T-cell (primary cell): ENCODE data around the gene FRMD7. TPM values are rescaled to one million over a fixed set of nuclear protein-coding genes. Genes with fewer than 3 reads are reported as not detected.
"Not testable (repeated sequence)": the region's sequence is repeated elsewhere in the genome, so short reads cannot be mapped to it uniquely, and the experiment has no call there.

ENCODE experiments used
- ATAC-seq, 4 experiments: fragments of 200-7000 bp in 3 of 4; fragments of 150-1000 bp in 1 of 4; cut with Tn5 transposase; replicated peaks in 1 of 4; 1 replicate in 3 of 4; 2 replicates in 1 of 4; pipeline ENCODE4 v1.10.0; 2021; ENCODE audit warnings: moderate library complexity in 3 of 4, mild to moderate bottlenecking in 2 of 4, moderate number of reproducible peaks in 1 of 4
- CTCF ChIA-PET, 2 donors: fragments of 300-600 bp; sonication (Branson Sonifier 250); formaldehyde crosslinking; loops; one replicate each; lab custom pipeline; 2022; ENCODE audit warnings: antibody characterized with exemption in 2 of 2; lab: Charles Lee
- POLR2A ChIA-PET, 2 donors: fragments of 300-600 bp; sonication (Branson Sonifier 250); formaldehyde crosslinking; loops; one replicate each; lab custom pipeline; 2022; ENCODE audit warnings: antibody characterized with exemption in 2 of 2; lab: Charles Lee
- DNase-seq, 35 experiments: peaks; one replicate each; pipeline versions ENCODE4 v3.0.0 to v3.0.0-alpha.2; 2013 to 2023
- H3K27ac ChIP-seq: one replicate; pipeline ENCODE4 v1.5.1; 2013; ENCODE audit warnings: low read length
- H3K27me3 ChIP-seq, 2 experiments: replicated peaks in 1 of 2; 1 replicate in 1 of 2; 2 replicates in 1 of 2; pipeline versions ENCODE4 v1.6.1 to v1.7.0; 2013; ENCODE audit warnings: low read length in 1 of 2, mixed read lengths in 1 of 2; ENCODE audit not compliant: control insufficient read depth in 2 of 2, insufficient read depth in 2 of 2; ENCODE audit errors: extremely low read depth in 1 of 2
- H3K36me3 ChIP-seq, 2 donors: 1 replicate in 1 of 2; 2 replicates in 1 of 2; pipeline versions ENCODE4 v1.6.1 to v1.7.0; 2013; ENCODE audit warnings: low read length in 1 of 2; ENCODE audit not compliant: control insufficient read depth in 2 of 2, insufficient read depth in 1 of 2; ENCODE audit errors: extremely low read depth in 1 of 2
- H3K4me1 ChIP-seq, 2 experiments: 1 replicate in 1 of 2; 2 replicates in 1 of 2; pipeline versions ENCODE4 v1.6.1 to v1.7.0; 2013; ENCODE audit warnings: low read length in 2 of 2, mixed read lengths in 1 of 2; ENCODE audit not compliant: insufficient read depth in 2 of 2, control insufficient read depth in 1 of 2; ENCODE audit errors: extremely low read depth in 1 of 2
- H3K4me3 ChIP-seq, 2 donors: 1 replicate in 1 of 2; 2 replicates in 1 of 2; pipeline versions ENCODE4 v1.5.1 to v1.7.0; 2013; ENCODE audit warnings: mild to moderate bottlenecking in 2 of 2, low read length in 1 of 2, moderate library complexity in 1 of 2; ENCODE audit not compliant: control insufficient read depth in 1 of 2; ENCODE audit errors: extremely low read depth in 1 of 2
- H3K9me3 ChIP-seq: 2 replicates; pipeline ENCODE4 v1.7.0; 2013
- H3K27ac Mint-ChIP-seq, 2 donors: one replicate each; pipeline ENCODE4 v1.8.0; 2020 to 2021; ENCODE audit warnings: mild to moderate bottlenecking in 2 of 2, mixed read lengths in 2 of 2
- H3K27me3 Mint-ChIP-seq, 2 donors: one replicate each; pipeline ENCODE4 v1.8.0; 2021 to 2022; ENCODE audit warnings: mixed read lengths in 2 of 2
- H3K36me3 Mint-ChIP-seq: one replicate; pipeline ENCODE4 v1.8.0; 2021; ENCODE audit warnings: mixed read lengths
- H3K4me1 Mint-ChIP-seq, 3 donors: one replicate each; pipeline ENCODE4 v1.8.0; 2020 to 2022; ENCODE audit warnings: mixed read lengths in 3 of 3, mild to moderate bottlenecking in 1 of 3
- H3K4me3 Mint-ChIP-seq, 3 donors: one replicate each; pipeline ENCODE4 v1.8.0; 2020 to 2022; ENCODE audit warnings: mild to moderate bottlenecking in 3 of 3, mixed read lengths in 3 of 3, moderate library complexity in 3 of 3
- H3K9me3 Mint-ChIP-seq, 3 donors: one replicate each; pipeline ENCODE4 v1.8.0; 2020 to 2022; ENCODE audit warnings: mixed read lengths in 3 of 3
- WGBS: methylation state at CpG from one replicate; pipeline ENCODE4 v1.1.5; 2013; ENCODE audit warnings: missing lambda C conversion rate; ENCODE audit not compliant: insufficient coverage; 5-methylcytosine and 5-hydroxymethylcytosine counted together
- total RNA-seq, 35 experiments: library from RNA in 6 of 35; stranded (reverse) in 6 of 35; fragments of 120-200 nt in 1 of 35; gene quantifications; one replicate each; pipeline versions ENCODE4 v1.2.1 to v1.2.4 and lab custom pipeline; 2013 to 2026

FRMD7 gene
- total RNA-seq, 5 donors from 2014 or later (not counting 1 experiment from before 2014, with no cell fraction given): not detected

DNA sequence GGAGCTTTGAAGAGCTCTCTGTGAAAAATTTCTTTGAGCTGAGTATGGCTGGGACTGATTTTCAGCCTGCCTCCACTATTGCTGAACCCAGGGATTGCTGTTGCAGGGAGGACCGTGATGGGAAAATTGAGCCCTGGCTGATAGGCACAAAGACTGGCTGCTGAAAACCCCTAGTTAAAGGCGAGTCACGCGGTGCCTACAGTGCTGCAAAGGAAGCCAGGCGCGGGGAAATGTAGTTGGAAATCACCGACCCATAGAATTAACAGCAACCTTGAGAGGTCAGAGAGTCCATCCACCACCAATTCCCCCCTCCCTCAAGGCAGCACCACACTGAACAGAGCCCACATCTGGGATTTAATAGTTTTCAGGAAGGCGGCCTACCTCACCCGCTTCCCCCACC lies 26.0 kb downstream of the FRMD7 start:
- no peak for ATAC-seq
- Mint-ChIP-seq H3K27ac (no peak overlapping the region), H3K27me3 (peaks cover 0 to 32% of the 10 kb centered on the region in 2 donors), H3K36me3 (no peaks in the 10 kb centered on the region), H3K9me3 (no peaks in the 10 kb centered on the region), H3K4me1 (no peaks in the 10 kb centered on the region), H3K4me3 (no peak overlapping the region)
- H3K4me3 ChIP-seq: no peak overlapping the region
- DNase-seq: no peak
- no peaks in the 10 kb centered on the region for H3K36me3 ChIP-seq
- no CpG with 5 or more reads among the region's 9 CpGs for WGBS
- ChIA-PET POLR2A (interaction anchor here in 1 of 2 donors (0.5 kb wide), 1 partner anchor 345 kb away, joined by 3 read pairs; no protein-coding TSS in a partner anchor), CTCF (interaction anchor here in 1 of 2 donors (1.4 kb wide), 1 partner anchor 10 kb away, joined by 5 read pairs; no protein-coding TSS in a partner anchor)
- no peak overlapping the region for H3K27ac ChIP-seq
- H3K4me1 ChIP-seq: no peaks in the 10 kb centered on the region
- H3K9me3 ChIP-seq: no peaks in the 10 kb centered on the region
- H3K27me3 ChIP-seq: no peaks in the 10 kb centered on the region

DNA sequence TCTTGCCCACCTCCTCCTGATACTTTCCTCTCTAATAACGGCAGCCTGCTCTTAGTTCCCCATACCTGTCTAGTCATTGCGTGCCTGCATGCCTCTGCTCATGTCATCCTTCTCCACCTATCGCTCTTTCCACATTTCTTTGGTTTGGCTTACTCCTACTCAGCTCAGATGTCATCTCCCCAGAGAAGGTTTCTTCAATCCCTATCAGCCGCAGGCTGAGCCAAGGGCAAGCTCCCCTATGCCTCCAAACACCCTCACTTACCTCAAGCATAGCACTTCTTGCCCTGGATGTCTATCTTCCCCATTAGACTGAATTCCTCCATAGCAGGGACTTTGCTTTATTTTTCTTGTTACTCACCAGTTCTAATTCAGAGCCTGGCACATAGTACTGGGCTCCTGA lies 26.6 kb downstream of the FRMD7 start:
- H3K36me3 Mint-ChIP-seq: no peaks in the 10 kb centered on the region
- DNase-seq (no peak), ATAC-seq (no peak)
- Histone ChIP-seq H3K27ac (no peak overlapping the region), H3K9me3 (no peaks in the 10 kb centered on the region), H3K4me1 (no peaks in the 10 kb centered on the region), H3K36me3 (no peaks in the 10 kb centered on the region), H3K4me3 (no peak overlapping the region), H3K27me3 (no peaks in the 10 kb centered on the region)
- ChIA-PET POLR2A (no interaction called here), CTCF (no interaction called here)
- no peaks in the 10 kb centered on the region for H3K4me1 Mint-ChIP-seq
- no peaks in the 10 kb centered on the region for H3K9me3 Mint-ChIP-seq
- no peak overlapping the region for H3K27ac Mint-ChIP-seq
- no peak overlapping the region for H3K4me3 Mint-ChIP-seq
- WGBS: 87% methylated on average over 3 of the region's 4 CpGs
- H3K27me3 Mint-ChIP-seq: peaks cover 0 to 29% of the 10 kb centered on the region in 2 donors

DNA sequence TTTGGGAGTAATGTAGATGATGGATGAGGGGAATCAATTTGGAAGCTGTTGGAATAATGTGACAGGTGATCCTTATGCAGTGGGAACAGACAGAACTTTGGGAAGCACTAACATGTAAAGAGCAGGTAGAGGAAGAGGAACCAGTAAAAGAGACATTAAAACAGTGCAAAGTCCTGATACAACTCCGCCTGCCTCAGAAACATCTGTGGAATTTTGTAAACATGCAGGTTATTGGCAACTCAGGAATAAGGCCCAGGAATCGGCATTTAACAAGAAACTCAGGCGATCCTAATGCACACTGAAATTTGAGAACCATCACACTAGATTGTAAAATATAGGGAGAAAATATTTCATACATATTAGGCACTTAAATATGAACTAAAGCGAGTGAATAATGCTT lies 29.1 kb downstream of the FRMD7 start:
- not testable (repeated sequence) for H3K27ac Mint-ChIP-seq, H3K36me3 ChIP-seq, H3K9me3 Mint-ChIP-seq, DNase-seq, H3K4me3 ChIP-seq, H3K9me3 ChIP-seq, H3K4me3 Mint-ChIP-seq, H3K27me3 ChIP-seq, H3K4me1 ChIP-seq, ATAC-seq, H3K27ac ChIP-seq, H3K4me1 Mint-ChIP-seq, H3K36me3 Mint-ChIP-seq
- POLR2A ChIA-PET: interaction anchor here in 1 of 2 donors (0.6 kb wide), 1 partner anchor 202 kb away, joined by 4 read pairs; no protein-coding TSS in a partner anchor
- CTCF ChIA-PET: interaction anchor here in 1 of 2 donors (0.6 kb wide), 1 partner anchor 69 kb away, joined by 3 read pairs; no protein-coding TSS in a partner anchor
- WGBS: 100% methylated on average over 1 of the region's 4 CpGs
- peaks cover 0 to 32% of the 10 kb centered on the region in 2 donors for H3K27me3 Mint-ChIP-seq

DNA sequence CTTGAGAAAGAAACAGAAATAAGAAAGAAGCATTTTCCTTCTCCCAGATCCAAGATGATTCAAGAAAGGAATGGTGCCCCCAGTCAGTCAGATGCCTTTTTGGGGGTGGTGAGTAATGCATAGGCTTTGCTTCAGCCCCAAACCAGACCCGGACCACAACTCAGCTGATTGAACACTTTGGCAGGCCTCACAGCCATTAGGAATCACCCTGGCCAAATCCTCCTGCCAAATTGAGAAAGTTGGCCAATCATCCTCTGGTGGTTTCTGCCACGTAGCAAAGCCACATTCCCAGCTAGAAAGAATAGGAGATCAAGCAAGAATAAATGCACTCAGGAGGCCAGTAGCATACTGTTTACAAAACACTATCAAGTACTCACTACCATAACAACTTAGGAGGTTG lies 33.7 kb downstream of the FRMD7 start:
- no peak overlapping the region for H3K27ac ChIP-seq
- POLR2A ChIA-PET: interaction anchor here in 1 of 2 donors (0.6 kb wide), 1 partner anchor 74 kb away, joined by 3 read pairs; no protein-coding TSS in a partner anchor
- Mint-ChIP-seq H3K36me3 (no peaks in the 10 kb centered on the region), H3K27ac (no peak overlapping the region), H3K4me3 (no peak overlapping the region), H3K9me3 (no peaks in the 10 kb centered on the region), H3K27me3 (peaks cover 4 to 49% of the 10 kb centered on the region in 2 donors), H3K4me1 (peaks cover 0 to 9% (median 2%) of the 10 kb centered on the region in 3 donors)
- ATAC-seq: no peak
- H3K9me3 ChIP-seq: no peaks in the 10 kb centered on the region
- CTCF ChIA-PET: no interaction called here
- no peaks in the 10 kb centered on the region for H3K27me3 ChIP-seq
- DNase-seq: no peak
- no CpG with 5 or more reads among the region's 2 CpGs for WGBS
- no peaks in the 10 kb centered on the region for H3K4me1 ChIP-seq
- H3K36me3 ChIP-seq: no peaks in the 10 kb centered on the region
- H3K4me3 ChIP-seq: no peak overlapping the region

DNA sequence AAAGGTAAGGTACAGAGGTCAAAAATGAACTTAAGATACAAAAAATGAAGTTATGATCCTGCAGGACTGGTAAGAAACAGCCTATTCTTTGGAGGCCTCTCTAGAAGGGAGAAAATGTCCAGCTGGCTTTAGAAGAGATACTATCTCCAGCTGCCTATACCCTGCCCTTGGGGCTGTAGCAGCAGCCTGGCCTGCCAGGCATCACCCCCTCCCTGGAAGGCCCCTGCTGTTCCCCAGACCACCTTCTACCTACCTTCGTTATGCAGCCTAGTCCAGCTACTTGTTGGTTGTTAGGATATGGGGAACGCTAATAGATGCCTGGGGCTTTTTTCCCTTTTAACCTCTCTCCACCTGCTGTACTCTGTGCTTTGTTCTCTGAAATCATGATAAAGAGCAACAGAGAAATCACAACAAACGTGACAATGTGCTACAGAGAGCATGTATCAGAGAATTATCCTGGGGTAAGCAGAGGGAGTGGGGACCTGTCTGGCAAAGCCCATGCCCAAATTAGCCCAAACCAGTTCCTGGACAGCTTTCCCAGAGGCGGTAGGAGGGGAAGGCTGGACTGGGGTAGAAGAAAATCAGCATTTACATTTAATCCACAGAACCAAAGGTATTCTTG lies 34.5 kb downstream of the FRMD7 start:
- H3K4me1 ChIP-seq: no peaks in the 10 kb centered on the region
- Mint-ChIP-seq H3K27ac (no peak overlapping the region), H3K9me3 (no peaks in the 10 kb centered on the region), H3K36me3 (no peaks in the 10 kb centered on the region), H3K4me3 (no peak overlapping the region), H3K27me3 (peaks cover 4 to 43% of the 10 kb centered on the region in 2 donors), H3K4me1 (peaks cover 0 to 9% (median 2%) of the 10 kb centered on the region in 3 donors)
- no peaks in the 10 kb centered on the region for H3K9me3 ChIP-seq
- no peak overlapping the region for H3K27ac ChIP-seq
- no peak overlapping the region for H3K4me3 ChIP-seq
- no CpG with 5 or more reads among the region's 4 CpGs for WGBS
- CTCF ChIA-PET: interaction anchor here (1.0 to 1.7 kb wide), 6 partner anchors 16 to 395 kb away, joined by 3 to 30 read pairs (median 5); partner anchors contain the start of gene RAP2C (in 1 of the 2)
- POLR2A ChIA-PET: no interaction called here
- no peaks in the 10 kb centered on the region for H3K36me3 ChIP-seq
- ATAC-seq (no peak), DNase-seq (no peak)
- no peaks in the 10 kb centered on the region for H3K27me3 ChIP-seq

DNA sequence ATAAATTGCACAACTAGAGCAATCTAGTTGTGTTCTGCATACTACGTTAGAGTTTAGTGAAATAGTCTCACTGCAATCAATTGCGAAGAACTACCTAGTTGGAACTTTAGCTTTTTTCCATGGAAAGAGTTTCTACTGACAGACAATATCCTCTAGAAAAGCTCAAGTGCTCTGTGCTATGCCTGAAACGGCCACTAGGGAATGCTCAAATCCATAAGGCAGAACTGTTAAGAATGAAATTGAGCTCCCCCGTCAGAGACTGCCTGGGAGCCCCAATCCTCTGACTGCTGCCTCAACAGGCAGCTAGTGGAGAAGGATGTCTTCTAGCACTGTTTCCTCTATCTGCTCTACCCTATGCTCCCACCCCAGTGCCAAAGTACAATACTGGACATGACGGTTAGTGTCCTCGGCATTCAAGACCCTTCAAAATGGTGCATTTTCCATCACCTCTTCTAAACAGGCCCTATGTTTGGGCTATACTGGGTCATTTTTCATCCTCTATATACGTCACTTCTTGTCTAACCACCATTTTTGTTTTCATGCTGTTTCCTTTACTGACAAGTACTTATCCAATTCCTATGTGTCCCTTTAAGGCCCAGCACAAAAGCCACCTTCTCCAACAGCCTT lies 35.3 kb downstream of the FRMD7 start:
- Mint-ChIP-seq H3K27ac (no peak overlapping the region), H3K27me3 (peaks cover 4 to 40% of the 10 kb centered on the region in 2 donors), H3K4me1 (peaks cover 0 to 9% (median 2%) of the 10 kb centered on the region in 3 donors), H3K9me3 (no peaks in the 10 kb centered on the region), H3K36me3 (no peaks in the 10 kb centered on the region), H3K4me3 (no peak overlapping the region)
- no peak overlapping the region for H3K4me3 ChIP-seq
- H3K9me3 ChIP-seq: no peaks in the 10 kb centered on the region
- DNase-seq: peak; percentile 7 to 72 (median 31)
- WGBS: 83% methylated on average over 1 of the region's 7 CpGs
- H3K36me3 ChIP-seq: no peaks in the 10 kb centered on the region
- peak; percentile 52 to 79 (median 64) for ATAC-seq
- no peak overlapping the region for H3K27ac ChIP-seq
- no peaks in the 10 kb centered on the region for H3K4me1 ChIP-seq
- POLR2A ChIA-PET: interaction anchor here in 1 of 2 donors (0.9 kb wide), 1 partner anchor 114 kb away, joined by 4 read pairs; no protein-coding TSS in a partner anchor
- CTCF ChIA-PET: interaction anchor here (0.6 to 1.7 kb wide), 18 partner anchors 10 to 539 kb away, joined by 3 to 30 read pairs (median 4); partner anchors contain the start of gene RAP2C (in 1 of the 2)
- no peaks in the 10 kb centered on the region for H3K27me3 ChIP-seq
